Eye (tissue), 1 donor: ENCODE measurements around the gene DGKD.

Source experiments
- DNase-seq: peaks from one replicate; pipeline ENCODE4 v3.0.0-alpha.2; 2015

The DGKD gene

GRCh38 chr2:233464056-233464455 is 109.8 kb downstream of the DGKD start:
- no peak for DNase-seq

GRCh38 chr2:233464531-233465240 is 110.4 kb downstream of the DGKD start:
- no peak for DNase-seq

- DNase-seq = no peak
These were observed 112.8 kb downstream of the DGKD start for GRCh38 chr2:233466991-233467603.

DNA sequence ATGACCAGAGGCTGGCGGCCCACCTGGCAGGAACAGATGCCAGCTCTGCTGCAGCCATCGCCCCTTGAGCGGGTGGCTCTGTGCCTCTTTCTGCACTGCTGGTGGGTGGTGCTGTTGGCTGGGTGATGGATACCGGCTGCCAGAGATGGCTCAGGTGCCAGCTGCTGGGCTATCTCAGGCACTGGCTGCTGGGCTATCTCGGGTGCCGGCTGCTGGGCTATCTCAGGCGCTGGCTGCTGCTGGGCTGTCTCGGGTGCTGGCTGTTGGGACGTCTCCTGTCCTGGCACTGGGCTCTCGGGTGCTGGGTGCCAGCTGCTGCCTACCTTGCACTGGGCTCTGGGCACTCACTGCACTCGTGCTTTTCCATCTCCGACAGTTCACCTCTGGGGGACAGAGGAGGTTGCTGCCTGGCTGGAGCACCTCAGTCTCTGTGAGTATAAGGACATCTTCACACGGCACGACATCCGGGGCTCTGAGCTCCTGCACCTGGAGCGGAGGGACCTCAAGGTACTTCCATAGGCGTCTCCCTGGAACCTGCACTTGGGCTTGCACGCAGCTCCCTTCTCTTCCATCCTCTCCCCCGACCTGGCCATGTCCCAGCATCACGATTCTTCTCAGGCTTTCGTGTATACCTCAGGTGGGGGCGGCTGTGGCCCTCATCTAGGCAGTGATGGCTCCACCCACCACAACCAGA is 113.9 kb downstream of the DGKD start:
- no peak for DNase-seq

GRCh38 chr2:233468741-233469110 is 114.4 kb downstream of the DGKD start:
- DNase-seq = no peak

- DNase-seq = no peak
These were observed 115.1 kb downstream of the DGKD start for GRCh38 chr2:233469261-233470010.

DNA sequence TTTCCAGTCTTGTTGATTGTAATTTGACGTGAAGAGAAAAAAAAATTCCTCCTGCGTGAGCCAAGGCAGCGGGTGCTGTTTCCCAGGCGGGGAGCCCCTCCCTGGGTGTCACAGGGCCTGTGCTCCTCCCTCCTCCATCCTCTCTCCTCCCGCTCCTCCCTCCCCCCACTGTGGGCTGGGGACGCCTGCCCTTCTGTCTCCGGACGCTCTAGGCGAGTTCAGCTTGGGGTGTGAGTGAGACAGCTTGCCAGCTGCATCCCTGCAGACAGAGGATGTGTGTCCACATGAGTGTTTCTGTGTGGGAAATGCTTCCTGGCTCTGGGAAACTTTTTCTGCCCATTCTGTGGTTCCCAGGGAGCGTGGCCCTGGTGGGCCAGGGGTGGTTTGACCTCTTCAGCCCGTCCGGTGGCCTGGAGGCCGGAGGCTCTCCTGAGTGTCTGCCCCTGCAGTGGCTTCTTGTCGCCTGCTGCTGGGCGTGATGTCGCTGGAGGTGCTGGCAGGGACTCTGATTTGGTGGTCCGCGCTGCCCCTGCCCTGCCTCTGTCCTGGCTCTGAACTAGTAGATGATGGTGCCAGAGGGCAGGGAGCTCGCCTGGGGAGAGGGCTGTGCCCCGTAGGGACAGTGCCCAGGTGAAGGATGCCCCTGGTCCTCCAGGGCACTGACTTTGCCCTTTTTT is 115.9 kb downstream of the DGKD start:
- DNase-seq = peak; percentile 61

GRCh38 chr2:233470839-233471238 is 116.5 kb downstream of the DGKD start:
- DNase-seq = no peak

- no peak for DNase-seq
These were observed 117.2 kb downstream of the DGKD start for GRCh38 chr2:233471291-233472035.

GRCh38 chr2:233473386-233473791 is 119.1 kb downstream of the DGKD start:
- no peak for DNase-seq

GRCh38 chr2:233473878-233474277 is 119.6 kb downstream of the DGKD start:
- DNase-seq = no peak

- no peak for DNase-seq
These were observed 120.2 kb downstream of the DGKD start for GRCh38 chr2:233474308-233475160.

GRCh38 chr2:233476063-233476410 is 121.7 kb downstream of the DGKD start:
- peak; percentile 25 for DNase-seq

GRCh38 chr2:233476651-233477547 is 122.6 kb downstream of the DGKD start:
- no peak for DNase-seq

GRCh38 chr2:233477548-233478433 is 123.5 kb downstream of the DGKD start:
- DNase-seq = no peak

DNA sequence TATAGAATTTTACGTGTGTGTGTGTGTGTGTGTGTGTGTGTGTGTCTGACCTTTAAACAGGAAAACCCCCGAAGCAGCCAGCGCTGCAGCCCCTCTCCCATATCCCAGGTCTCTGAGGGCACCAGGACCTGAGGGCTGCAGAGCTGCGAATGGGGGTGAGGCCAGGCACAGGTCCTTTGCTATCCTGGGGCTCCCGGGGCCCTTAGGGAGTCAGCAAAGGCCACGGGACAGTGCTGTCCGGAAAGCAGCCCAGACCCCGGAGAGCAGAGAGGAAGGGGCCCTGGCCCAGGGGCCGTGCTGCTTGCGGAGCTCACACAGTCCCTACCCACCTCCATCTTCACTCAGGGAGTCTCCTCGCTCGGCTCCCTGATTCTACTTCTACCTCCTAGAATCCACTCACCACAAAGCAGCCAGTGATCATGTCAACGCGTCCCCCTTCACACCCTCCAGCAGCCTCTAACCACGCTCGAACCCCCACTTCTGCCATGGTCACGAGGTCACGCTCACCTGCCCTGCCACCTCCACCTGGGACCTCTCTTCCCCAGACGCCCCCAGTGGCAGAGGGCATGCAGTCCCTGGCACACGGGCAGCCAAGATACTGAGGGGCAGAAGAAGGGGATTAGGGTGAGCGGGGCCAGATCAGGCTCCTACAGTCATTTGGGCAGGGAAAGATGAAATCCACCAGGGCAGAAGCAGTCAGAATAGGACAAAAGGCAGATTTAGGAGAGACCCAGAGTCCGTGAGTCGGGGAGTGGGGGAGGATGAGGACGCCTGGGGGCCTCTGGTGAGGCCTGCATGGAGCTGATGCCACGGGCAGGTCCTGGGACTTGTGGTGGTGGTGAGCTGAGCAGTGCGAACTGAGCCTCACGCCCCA is 125.6 kb downstream of the DGKD start:
- no peak for DNase-seq

GRCh38 chr2:233480490-233481202 is 126.4 kb downstream of the DGKD start:
- DNase-seq = peak; percentile 53
